ACC112 (cell line): ENCODE measurements around the gene SETX.
A peak's percentile ranks its signal among the peaks of the same experiment; 100 is the strongest.

Experiments
- H2AFZ ChIP-seq: fragments of 200-600 bp; sonication (generic); one replicate; pipeline ENCODE4 v1.6.0; 2017; ENCODE audit warnings: antibody characterized with exemption, low read length; ENCODE audit not compliant: unreplicated experiment
- H3K27ac ChIP-seq: fragments of 200-600 bp; sonication (generic); 2 replicates; pipeline ENCODE4 v1.5.1; 2014; ENCODE audit warnings: low read depth, mild to moderate bottlenecking, antibody characterized with exemption, low read length, moderate library complexity
- H3K27me3 ChIP-seq: fragments of 200-600 bp; sonication (generic); 2 replicates; pipeline ENCODE4 v1.6.1; 2014; ENCODE audit warnings: mild to moderate bottlenecking, antibody characterized with exemption, low read length, moderate library complexity, mixed read lengths; ENCODE audit not compliant: insufficient read depth
- H3K36me3 ChIP-seq: fragments of 200-600 bp; sonication (generic); 2 replicates; pipeline ENCODE4 v1.6.1; 2016; ENCODE audit warnings: mild to moderate bottlenecking, antibody characterized with exemption, low read length, moderate library complexity, mixed read lengths; ENCODE audit not compliant: insufficient read depth
- H3K4me1 ChIP-seq: fragments of 200-600 bp; sonication (generic); one replicate; pipeline ENCODE4 v1.6.1; 2016; ENCODE audit warnings: low read length, mixed read lengths; ENCODE audit not compliant: insufficient read depth, unreplicated experiment, control insufficient read depth
- H3K4me3 ChIP-seq: fragments of 200-600 bp; sonication (generic); 2 replicates; pipeline ENCODE4 v1.5.1; 2014; ENCODE audit warnings: mild to moderate bottlenecking, low read depth, low read length
- H3K79me2 ChIP-seq: fragments of 200-600 bp; sonication (generic); one replicate; pipeline ENCODE4 v1.6.0; 2016; ENCODE audit warnings: low read length; ENCODE audit not compliant: control insufficient read depth, unreplicated experiment, insufficient read depth

SETX gene

DNA sequence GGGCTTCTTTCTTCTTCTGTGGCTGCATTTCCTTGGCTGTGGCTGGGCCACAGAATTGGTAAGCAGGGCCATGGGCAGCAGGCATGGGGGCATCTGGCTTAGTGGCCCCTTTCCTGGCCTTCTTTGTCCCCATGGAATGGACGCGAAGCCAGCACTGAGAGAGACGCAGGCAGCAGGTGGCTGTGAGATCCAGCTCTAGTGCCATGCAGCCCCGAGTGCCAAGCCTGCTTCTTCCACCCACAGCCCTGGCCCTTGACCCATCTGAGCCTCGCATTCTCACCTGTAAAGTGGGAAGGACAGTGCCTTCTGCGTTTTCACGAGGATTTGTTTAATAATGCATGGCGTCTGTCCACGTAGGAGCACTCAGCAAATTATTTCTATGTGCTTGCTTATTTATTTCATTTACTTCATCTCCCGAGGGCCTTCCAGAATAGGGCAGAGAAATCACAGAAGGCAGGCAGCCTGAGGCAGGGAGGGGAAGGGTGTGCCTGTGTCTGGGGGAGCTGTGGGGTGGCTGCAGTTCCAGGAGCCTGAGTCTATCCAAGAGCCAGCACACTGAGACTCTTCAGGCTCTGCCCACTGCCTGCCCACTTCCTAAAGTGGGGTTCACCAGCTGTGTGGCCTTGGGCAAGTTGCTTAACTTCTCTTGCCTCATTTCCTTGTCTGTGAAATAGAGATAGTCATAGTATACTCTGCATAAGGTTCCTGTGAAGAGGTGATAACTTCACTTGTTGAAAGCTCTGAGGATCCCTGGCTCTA, 137.7 kb downstream of the SETX start:
- Histone ChIP-seq H3K79me2 (no peaks in the 10 kb centered on the region), H3K36me3 (no peaks in the 10 kb centered on the region), H3K27ac (no peak overlapping the region), H2AFZ (no peak overlapping the region), H3K4me3 (no peak overlapping the region), H3K4me1 (peaks cover 10% of the 10 kb centered on the region), H3K27me3 (peaks cover 25% of the 10 kb centered on the region)

DNA sequence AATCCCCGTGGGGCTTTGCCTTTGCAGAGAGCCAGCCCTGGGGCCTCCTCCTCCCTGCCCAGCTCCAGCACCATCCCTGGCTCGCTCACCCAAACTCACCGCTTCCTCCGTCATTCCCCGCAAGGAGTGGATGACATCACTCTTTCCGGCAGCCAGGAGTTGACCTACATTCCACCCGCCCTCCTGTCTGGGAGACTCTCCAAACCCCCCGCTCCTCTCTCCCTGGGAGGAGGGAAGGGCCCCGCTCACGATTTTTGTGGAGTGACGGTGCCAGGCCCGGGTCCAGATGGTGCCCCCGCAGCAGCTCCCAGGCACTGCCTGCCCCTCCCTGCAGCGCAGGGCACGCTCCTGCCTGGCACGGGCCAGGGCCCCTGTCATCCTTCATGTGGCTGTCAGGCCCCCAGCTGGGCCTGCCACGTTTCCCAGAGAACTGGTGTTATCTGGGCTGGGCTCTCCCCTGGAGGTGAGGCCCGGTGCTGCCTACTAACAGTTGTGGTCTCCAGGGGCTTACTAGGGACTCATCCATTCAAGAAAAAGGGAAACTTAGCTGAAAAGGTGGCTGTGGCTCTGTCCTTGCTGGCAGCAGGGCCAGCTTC, 140.7 kb downstream of the SETX start:
- Histone ChIP-seq H3K27ac (no peak overlapping the region), H3K4me1 (peaks cover 10% of the 10 kb centered on the region), H2AFZ (peak overlapping the region; percentile 36), H3K79me2 (no peaks in the 10 kb centered on the region), H3K27me3 (no peaks in the 10 kb centered on the region), H3K36me3 (no peaks in the 10 kb centered on the region), H3K4me3 (peak overlapping the region; percentile 27; the same call in 1 of the 2 replicates)

DNA sequence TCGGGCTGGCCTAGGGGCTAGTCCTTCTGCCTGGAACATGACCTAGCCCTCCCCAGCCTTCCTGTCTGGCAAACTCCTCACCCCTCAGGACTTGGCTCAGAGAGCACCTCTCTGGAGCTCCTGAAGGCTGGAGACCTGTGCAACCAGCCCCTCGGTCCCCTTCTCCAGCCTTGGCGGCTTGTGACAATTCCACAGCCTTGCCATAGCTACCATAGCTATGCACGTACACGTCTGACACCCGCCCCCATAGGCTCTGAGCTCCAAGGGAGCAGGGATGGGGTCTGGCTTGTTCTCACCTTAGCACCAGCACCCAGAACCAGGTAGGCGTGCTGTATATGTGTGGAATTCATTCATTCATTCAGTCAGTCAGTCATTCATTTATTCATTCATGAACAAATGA, 143.2 kb downstream of the SETX start:
- Histone ChIP-seq H3K27me3 (no peaks in the 10 kb centered on the region; the same call in 1 of the 2 replicates), H3K36me3 (no peaks in the 10 kb centered on the region), H3K4me1 (peaks cover 10% of the 10 kb centered on the region), H3K79me2 (no peaks in the 10 kb centered on the region), H3K4me3 (no peak overlapping the region), H2AFZ (no peak overlapping the region), H3K27ac (no peak overlapping the region)
